HepG2 (cell line): ENCODE data around the gene ZNF214. TPM values are rescaled to one million over a fixed set of nuclear protein-coding genes. Genes with fewer than 3 reads are reported as not detected.

Source experiments
- ATAC-seq: fragments of 200-7000 bp; cut with Tn5 transposase; 3 replicates; pipeline ENCODE4 v1.9.1; 2020; ENCODE audit warnings: mild to moderate bottlenecking, moderate library complexity
- BruUV-seq: library from RNA; stranded (reverse); fragments of 400-500 nt; replicated peaks from 2 replicates; lab custom pipeline; 2021; lab: Mats Ljungman, UMichigan
- CTCF ChIA-PET: fragments of 300-600 bp; formaldehyde crosslinking; extraction: SDS; loops from one replicate; lab custom pipeline; 2021; ENCODE audit warnings: low total read pairs, inconsistent platforms, low intra/inter-chr PET ratio; lab: Yijun Ruan, JAX
- POLR2A ChIA-PET: fragments of 350-600 bp; sonication (Branson Sonifier 250); formaldehyde crosslinking; loops from one replicate; lab custom pipeline; 2020; ENCODE audit warnings: antibody characterized with exemption, inconsistent platforms; lab: Yijun Ruan, JAX
- DNase-seq: peaks from one replicate; pipeline ENCODE4 v3.0.0-alpha.2; 2015; ENCODE audit warnings: low spot score
- FAIRE-seq: peaks from 3 replicates; lab custom pipeline; 2011; peaks lifted over from hg19 to GRCh38; lab: Jason Lieb, UNC
- H2AFZ ChIP-seq: one replicate; pipeline ENCODE4 v1.6.1; 2011; ENCODE audit warnings: low read length, inconsistent platforms
- H3K27ac ChIP-seq: fragments of 300-600 bp; 3 replicates; pipeline ENCODE4 v1.8.0; 2011; ENCODE audit warnings: mixed run types, mild to moderate bottlenecking, mixed read lengths, low read length, inconsistent platforms; ENCODE audit not compliant: insufficient read depth; ENCODE audit errors: extremely low read length
- H3K27me3 ChIP-seq, 2 experiments: fragments of 200-600 bp in 1 of 2; 2 replicates in 1 of 2; 3 replicates in 1 of 2; pipeline versions ENCODE4 v1.6.0 to v1.8.0; 2011; ENCODE audit warnings: low read length in 2 of 2, mild to moderate bottlenecking in 2 of 2, moderate library complexity in 2 of 2, inconsistent platforms in 1 of 2; ENCODE audit not compliant: insufficient read depth in 2 of 2, control insufficient read depth in 1 of 2
- H3K36me3 ChIP-seq, 2 experiments: fragments of 200-600 bp in 1 of 2; replicated peaks in 1 of 2; 2 replicates in 1 of 2; 3 replicates in 1 of 2; pipeline versions ENCODE4 v1.5.1 to v1.8.0; 2011; ENCODE audit warnings: low read length in 2 of 2, inconsistent platforms in 1 of 2; ENCODE audit not compliant: insufficient read depth in 2 of 2, control insufficient read depth in 1 of 2
- H3K4me1 ChIP-seq: 2 replicates; pipeline ENCODE4 v1.5.1; 2012; ENCODE audit warnings: low read length, inconsistent platforms; ENCODE audit not compliant: insufficient read depth
- H3K4me2 ChIP-seq: 2 replicates; pipeline ENCODE4 v1.6.0; 2011; ENCODE audit warnings: low read depth, low read length, inconsistent platforms
- H3K4me3 ChIP-seq, 3 experiments: fragments of 200-600 bp in 1 of 3; sonication (generic), shearing (Covaris generic) in 1 of 3; replicated peaks in 1 of 3; 2 replicates each; pipeline ENCODE4 v1.5.1; 2011 to 2016; ENCODE audit warnings: low read length in 3 of 3, inconsistent platforms in 2 of 3, low read depth in 2 of 3, mild to moderate bottlenecking in 2 of 3, control low read depth in 1 of 3, mixed read lengths in 1 of 3; ENCODE audit not compliant: insufficient read depth in 1 of 3
- H3K79me2 ChIP-seq: one replicate; pipeline ENCODE4 v1.6.1; 2011; ENCODE audit warnings: low read length, inconsistent platforms; ENCODE audit not compliant: insufficient read depth
- H3K9ac ChIP-seq: 2 replicates; pipeline ENCODE4 v1.6.0; 2011; ENCODE audit warnings: mild to moderate bottlenecking, low read depth, low read length, inconsistent platforms; ENCODE audit not compliant: insufficient read depth
- H3K9me3 ChIP-seq: 2 replicates; pipeline ENCODE4 v1.5.1; 2012; ENCODE audit warnings: mild to moderate bottlenecking, low read length
- H4K20me1 ChIP-seq: 2 replicates; pipeline ENCODE4 v1.6.0; 2011; ENCODE audit warnings: inconsistent platforms, mild to moderate bottlenecking, low read length, moderate library complexity; ENCODE audit not compliant: insufficient read depth
- ADNP ChIP-seq: sonication (generic); formaldehyde crosslinking; IDR thresholded peaks from 2 replicates; pipeline ENCODE4 v1.4.0; 2020; ENCODE audit warnings: missing genetic modification reagents
- FUBP1 ChIP-seq: sonication (generic); formaldehyde crosslinking; IDR thresholded peaks from 2 replicates; pipeline ENCODE4 v1.5.1; 2020; ENCODE audit warnings: missing genetic modification reagents, mild to moderate bottlenecking, borderline replicate concordance
- MAFF ChIP-seq: IDR thresholded peaks from 2 replicates; pipeline ENCODE4 v1.6.1; 2011; ENCODE audit warnings: low read depth, low read length, improper control_type of control experiment
- MEIS2 ChIP-seq: sonication (generic); formaldehyde crosslinking; IDR thresholded peaks from 2 replicates; pipeline ENCODE4 v1.9.0; 2021; ENCODE audit warnings: mild to moderate bottlenecking, missing genetic modification reagents
- SNAI1 ChIP-seq: sonication (generic); formaldehyde crosslinking; IDR thresholded peaks from 2 replicates; pipeline ENCODE4 v1.5.0; 2020; ENCODE audit warnings: mild to moderate bottlenecking, missing genetic modification reagents, borderline replicate concordance
- ZMYM3 ChIP-seq: sonication (generic); formaldehyde crosslinking; IDR thresholded peaks from 2 replicates; pipeline ENCODE4 v1.5.1; 2020; ENCODE audit warnings: mild to moderate bottlenecking, missing genetic modification reagents
- ZNF224 ChIP-seq: sonication (generic); formaldehyde crosslinking; IDR thresholded peaks from 2 replicates; pipeline ENCODE4 v1.5.0; 2020; ENCODE audit warnings: mild to moderate bottlenecking, missing genetic modification reagents
- ZNF230 ChIP-seq: sonication (generic); formaldehyde crosslinking; IDR thresholded peaks from 2 replicates; pipeline ENCODE4 v1.4.0; 2020; ENCODE audit warnings: mild to moderate bottlenecking, missing genetic modification reagents
- ZNF232 ChIP-seq: sonication (generic); formaldehyde crosslinking; IDR thresholded peaks from 2 replicates; pipeline ENCODE4 v1.4.0; 2020; ENCODE audit warnings: missing genetic modification reagents, borderline replicate concordance
- ZNF24 ChIP-seq: fragments of 450-650 bp; IDR thresholded peaks from 2 replicates; pipeline ENCODE4 v1.6.1; 2017; ENCODE audit warnings: antibody characterized with exemption, mild to moderate bottlenecking
- ZNF274 ChIP-seq: sonication (generic); formaldehyde crosslinking; IDR thresholded peaks from 2 replicates; pipeline ENCODE4 v1.5.1; 2020; ENCODE audit warnings: mild to moderate bottlenecking, missing genetic modification reagents
- ZNF746 ChIP-seq: sonication (generic); formaldehyde crosslinking; IDR thresholded peaks from 2 replicates; pipeline ENCODE4 v1.8.0; 2022; ENCODE audit warnings: mild to moderate bottlenecking, missing genetic modification reagents
- ZNF780A ChIP-seq: sonication (generic); formaldehyde crosslinking; IDR thresholded peaks from 2 replicates; pipeline ENCODE4 v1.8.0; 2022; ENCODE audit warnings: mild to moderate bottlenecking, missing genetic modification reagents, moderate library complexity
- ZNF816 ChIP-seq: sonication (generic); formaldehyde crosslinking; IDR thresholded peaks from 2 replicates; pipeline ENCODE4 v1.8.0; 2022; ENCODE audit warnings: missing genetic modification reagents, mild to moderate bottlenecking, borderline replicate concordance
- ZNF850 ChIP-seq: sonication (generic); formaldehyde crosslinking; conservative IDR thresholded peaks from 2 replicates; pipeline ENCODE4 v1.9.0; 2021; ENCODE audit warnings: mild to moderate bottlenecking, missing genetic modification reagents
- ZSCAN22 ChIP-seq: sonication (generic); formaldehyde crosslinking; IDR thresholded peaks from 2 replicates; pipeline ENCODE4 v1.4.0; 2020; ENCODE audit warnings: mild to moderate bottlenecking, missing genetic modification reagents
- ZUFSP ChIP-seq: sonication (generic); formaldehyde crosslinking; IDR thresholded peaks from 2 replicates; pipeline ENCODE4 v1.9.0; 2021; ENCODE audit warnings: missing genetic modification reagents, mild to moderate bottlenecking, borderline replicate concordance
- WGBS: methylation state at CpG from one replicate; pipeline ENCODE4 v1.1.6; 2017; ENCODE audit warnings: low lambda C conversion rate; 5-methylcytosine and 5-hydroxymethylcytosine counted together
- in situ Hi-C: cut with HindIII; loops from 2 replicates; pipeline ENCODE4 v1.10.0; 2017; ENCODE audit warnings: low pct_unique_long_range_greater_than_20kb; ENCODE audit not compliant: extremely low pct_ligation_motif_present
- intact Hi-C: fragments of 100-400 bp; cut with micrococcal nuclease; formaldehyde crosslinking; loops from one replicate; pipeline ENCODE4 v1.10.0; 2022; ENCODE audit not compliant: unreplicated experiment
- polyA plus RNA-seq, 8 experiments: library from polyadenylated mRNA; depleted of rRNA in 3 of 8; stranded (reverse) in 7 of 8; unstranded in 1 of 8; fragments of >200 nt; fragmentation: Illumina TruSeq in 4 of 8; extraction: Trizol in 4 of 8; gene quantifications; 2 replicates each; pipeline versions ENCODE4 v1.2.1 to v1.2.3, GENCODE V29; 2011 to 2016; ENCODE audit warnings: low read depth in 4 of 8, missing spikeins in 1 of 8, mixed read lengths in 1 of 8; ENCODE audit not compliant: insufficient read depth in 1 of 8
- total RNA-seq, 5 experiments: library from RNA; depleted of rRNA; stranded (reverse); fragments of >200 nt; fragmentation: Illumina TruSeq; extraction: Trizol; gene quantifications; 2 replicates each; pipeline ENCODE4 v1.2.3, GENCODE V29; 2016; ENCODE audit warnings: low read depth in 1 of 5
- TF ChIP-seq, protein P1 (sequence below): sonication (generic); formaldehyde crosslinking; IDR thresholded peaks from 2 replicates; pipeline ENCODE4 v1.5.0; 2020; ENCODE audit warnings: missing genetic modification reagents, mild to moderate bottlenecking, borderline replicate concordance

Gene ZNF214
- total and polyA plus RNA-seq, 2 of the 13 experiments (the other 11 are each of a cell fraction or from before 2014, with no cell fraction given) = 0.28 to 1.9 TPM

- intact Hi-C loops = no loop called here
- no peak overlapping the region for H3K4me2 ChIP-seq
- peaks cover 0 to 3% of the 10 kb centered on the region in 2 experiments; a peak in 1 of 5 replicates for H3K27me3 ChIP-seq
- no peaks in the 10 kb centered on the region for H3K79me2 ChIP-seq
- H3K27ac ChIP-seq = no peak overlapping the region
- no TSS peak for BruUV-seq
- ATAC-seq (no peak), DNase-seq (no peak), FAIRE-seq (no peak)
- CTCF ChIA-PET = no interaction called here
- no peak overlapping the region for H2AFZ ChIP-seq
- H3K4me1 ChIP-seq = peaks cover 14% of the 10 kb centered on the region
- 56% methylated on average over 1 of the region's 1 CpG for whole genome bisulfite sequencing
- POLR2A ChIA-PET = no interaction called here
- in situ Hi-C loops = no loop called here
- H4K20me1 ChIP-seq = no peaks in the 10 kb centered on the region
- H3K9ac ChIP-seq = no peak overlapping the region
- TF ChIP-seq FUBP1 (CRISPR knock-in tag) (no peak), ZNF232 (CRISPR knock-in tag) (no peak), ZUFSP (CRISPR knock-in tag) (no peak), ZMYM3 (no peak), ZNF224 (CRISPR knock-in tag) (no peak), ADNP (CRISPR knock-in tag) (no peak), ZNF850 (CRISPR knock-in tag) (no peak), SNAI1 (no peak), ZNF24 (no peak), ZNF816 (CRISPR knock-in tag) (no peak), MEIS2 (CRISPR knock-in tag) (no peak), ZNF746 (no peak), ZNF274 (CRISPR knock-in tag) (no peak), ZNF780A (no peak), ZSCAN22 (CRISPR knock-in tag) (no peak), ZNF230 (CRISPR knock-in tag) (no peak), MAFF (no peak)
- TF ChIP-seq, protein P1, sequence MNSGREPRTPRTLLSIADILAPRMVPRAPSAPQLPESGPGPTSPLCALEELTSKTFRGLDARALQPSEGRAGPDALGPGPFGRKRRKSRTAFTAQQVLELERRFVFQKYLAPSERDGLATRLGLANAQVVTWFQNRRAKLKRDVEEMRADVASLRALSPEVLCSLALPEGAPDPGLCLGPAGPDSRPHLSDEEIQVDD (CRISPR knock-in tag) = no peak
- no peaks in the 10 kb centered on the region for H3K9me3 ChIP-seq
- H3K36me3 ChIP-seq = no peaks in the 10 kb centered on the region
- H3K4me3 ChIP-seq = no peak overlapping the region
These were observed 4.1 kb downstream of the ZNF214 start for GRCh38 chr11:7016011-7016410.
